GM23338 (cell line): ENCODE measurements around the gene INPP4B.

Source experiments
- CTCF ChIP-seq, 2 experiments: fragments of 200-600 bp in 1 of 2; sonication (generic) in 1 of 2; conservative IDR thresholded peaks; 2 replicates each; pipeline versions ENCODE4 v1.5.1 to v1.6.1; 2016 to 2017; ENCODE audit warnings: antibody characterized with exemption in 2 of 2, low read depth in 2 of 2, mild to moderate bottlenecking in 2 of 2, moderate library complexity in 1 of 2
- EZH2 ChIP-seq: fragments of 200-600 bp; sonication (generic); IDR thresholded peaks from one replicate; pipeline ENCODE4 v1.8.0; 2017; ENCODE audit warnings: antibody characterized with exemption, mild to moderate bottlenecking, low read depth; ENCODE audit not compliant: unreplicated experiment
- EZH2phosphoT487 ChIP-seq: fragments of 200-600 bp; sonication (generic); IDR thresholded peaks from one replicate; pipeline ENCODE4 v1.8.1; 2018; ENCODE audit warnings: antibody characterized with exemption; ENCODE audit not compliant: unreplicated experiment

- no peak for TF ChIP-seq CTCF (conservative IDR thresholded peaks at IDR 0.05; ENCODE audit: low read depth in 2 of 2)
- no peak for TF ChIP-seq EZH2phosphoT487
- no peak for TF ChIP-seq EZH2
Measured at GRCh38 chr4:142405695-142406498, 440.2 kb downstream of the INPP4B start.
